Right lobe of liver (tissue), 4 donors: ENCODE measurements around the gene TRIM51.
"Not testable (repeated sequence)": the region's sequence is repeated elsewhere in the genome, so short reads cannot be mapped to it uniquely, and the experiment has no call there.

Source experiments
- CTCF ChIP-seq, 4 donors: fragments of 200-600 bp in 3 of 4; fragments of 450-650 bp in 1 of 4; IDR thresholded peaks; one replicate each; pipeline versions ENCODE4 v1.5.1 to v1.8.0; 2016 to 2022; ENCODE audit warnings: antibody characterized with exemption in 4 of 4, mild to moderate bottlenecking in 2 of 4
- POLR2A ChIP-seq: fragments of 450-650 bp; IDR thresholded peaks from one replicate; pipeline ENCODE4 v1.6.1; 2017; ENCODE audit warnings: antibody characterized with exemption, mild to moderate bottlenecking
- donor health status: DM: no; HTN: no; CAD: no.
- donor health status: DM: no; HTN: no; CAD: no.
- donor health status: DM: no; HTN: yes; CAD: no.

- TF ChIP-seq CTCF (IDR thresholded peaks at IDR 0.05); POLR2A: not testable (repeated sequence)
These were observed 2.4 kb downstream of the TRIM51 start for GRCh38 chr11:55885481-55885880.
